Neutrophil (primary cell): ENCODE results near the gene DHX34.

Experiments
- H3K27ac ChIP-seq: fragments of 200-600 bp; sonication (generic); 2 replicates; pipeline ENCODE4 v1.5.1; 2016; ENCODE audit warnings: mild to moderate bottlenecking, moderate library complexity
- H3K27me3 ChIP-seq: fragments of 200-600 bp; sonication (generic); 2 replicates; pipeline ENCODE4 v1.6.0; 2016; ENCODE audit warnings: mild to moderate bottlenecking
- H3K36me3 ChIP-seq: fragments of 200-600 bp; sonication (generic); 2 replicates; pipeline ENCODE4 v1.5.1; 2017
- H3K4me1 ChIP-seq, 2 experiments: fragments of 200-600 bp in 1 of 2; sonication (generic) in 1 of 2; 1 replicate in 1 of 2; 2 replicates in 1 of 2; pipeline versions ENCODE4 v1.5.1 to v1.6.1; 2013 to 2016; ENCODE audit warnings: low read depth in 1 of 2, low read length in 1 of 2, mild to moderate bottlenecking in 1 of 2, moderate library complexity in 1 of 2; ENCODE audit not compliant: control insufficient read depth in 1 of 2, insufficient read depth in 1 of 2
- H3K4me3 ChIP-seq, 2 experiments: fragments of 200-600 bp in 1 of 2; sonication (generic) in 1 of 2; 1 replicate in 1 of 2; 2 replicates in 1 of 2; pipeline ENCODE4 v1.5.1; 2013 to 2016; ENCODE audit warnings: low read depth in 1 of 2, low read length in 1 of 2, mild to moderate bottlenecking in 1 of 2, moderate library complexity in 1 of 2
- H3K9me3 ChIP-seq: fragments of 200-600 bp; sonication (generic); 2 replicates; pipeline ENCODE4 v1.5.1; 2016
- CTCF ChIP-seq: fragments of 200-600 bp; sonication (generic); IDR thresholded peaks from 2 replicates; pipeline ENCODE4 v1.5.1; 2016; ENCODE audit warnings: antibody characterized with exemption

DHX34 gene

GRCh38 chr19:47322058-47322457, 27.1 kb upstream of the DHX34 start:
- Histone ChIP-seq H3K27me3 (no peaks in the 10 kb centered on the region), H3K4me1 (peaks cover 87% of the 10 kb centered on the region in 2 experiments), H3K36me3 (peaks cover 55% of the 10 kb centered on the region), H3K9me3 (peaks cover 12% of the 10 kb centered on the region), H3K4me3 (peak overlapping the region in 1 of 2 experiments; percentile 20), H3K27ac (peak overlapping the region; percentile 100)
- TF ChIP-seq CTCF, result no peak

GRCh38 chr19:47323409-47323808, 25.7 kb upstream of the DHX34 start:
- no peaks in the 10 kb centered on the region for H3K27me3 ChIP-seq
- H3K27ac ChIP-seq, result peak overlapping the region; percentile 100
- peaks cover 12% of the 10 kb centered on the region for H3K9me3 ChIP-seq
- H3K36me3 ChIP-seq, result peaks cover 41% of the 10 kb centered on the region
- peaks cover 73 to 74% of the 10 kb centered on the region in 2 experiments for H3K4me1 ChIP-seq
- no peak for TF ChIP-seq CTCF
- peak overlapping the region; percentile 40 to 54 for H3K4me3 ChIP-seq

DNA sequence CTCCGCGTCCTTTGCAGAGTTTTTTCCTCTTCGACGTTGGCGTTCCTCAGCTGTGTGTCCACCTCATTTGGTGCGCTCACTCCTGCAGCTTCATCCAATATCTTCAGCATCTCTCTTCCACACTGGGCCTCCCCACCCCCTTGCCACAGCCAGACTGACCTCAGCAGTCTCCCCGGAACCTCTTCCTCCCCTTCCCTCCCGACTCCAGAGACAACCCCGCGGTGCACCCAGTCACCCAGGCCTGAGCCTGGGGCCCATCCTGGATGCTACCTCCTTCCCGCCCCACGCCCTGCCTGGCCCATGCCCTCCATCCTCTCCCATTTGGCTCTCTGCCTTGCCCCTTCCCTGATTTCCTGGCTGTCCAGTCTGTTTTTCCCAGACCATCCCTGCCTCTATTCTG, 25.2 kb upstream of the DHX34 start:
- peaks cover 37% of the 10 kb centered on the region for H3K36me3 ChIP-seq
- H3K4me3 ChIP-seq, result peak overlapping the region; percentile 40 to 54
- no peaks in the 10 kb centered on the region for H3K27me3 ChIP-seq
- peaks cover 69 to 70% of the 10 kb centered on the region in 2 experiments for H3K4me1 ChIP-seq
- no peak for TF ChIP-seq CTCF
- H3K9me3 ChIP-seq, result peaks cover 12% of the 10 kb centered on the region
- peak overlapping the region; percentile 100 for H3K27ac ChIP-seq

GRCh38 chr19:47324502-47324901, 24.6 kb upstream of the DHX34 start:
- Histone ChIP-seq H3K4me1 (peaks cover 67 to 69% of the 10 kb centered on the region in 2 experiments), H3K36me3 (peaks cover 30% of the 10 kb centered on the region), H3K27me3 (no peaks in the 10 kb centered on the region), H3K4me3 (peak overlapping the region; percentile 40 to 54), H3K9me3 (peaks cover 12% of the 10 kb centered on the region), H3K27ac (peak overlapping the region; percentile 100)
- TF ChIP-seq CTCF, result peak; percentile 29

DNA sequence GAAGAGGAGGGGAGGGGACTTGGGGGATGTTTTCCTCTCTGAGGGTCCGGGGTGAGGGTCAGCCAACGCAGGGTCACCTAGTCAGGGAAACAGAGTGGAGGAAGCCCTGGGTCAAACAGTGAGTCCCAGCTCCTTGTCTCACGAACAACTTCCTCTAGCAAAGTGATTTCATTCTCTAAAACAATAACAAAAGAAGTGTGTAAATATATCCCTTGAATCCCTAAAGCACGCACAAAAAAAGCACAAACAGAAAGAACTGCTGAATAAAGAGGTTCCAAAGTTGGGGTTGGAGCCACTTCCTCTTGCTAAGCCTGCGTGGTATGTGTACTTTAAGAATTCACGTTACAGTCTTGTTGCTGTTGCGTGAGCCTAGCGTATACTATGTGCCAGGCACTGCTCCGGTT, 18.6 kb upstream of the DHX34 start:
- H3K9me3 ChIP-seq, result no peaks in the 10 kb centered on the region
- peak overlapping the region; percentile 97 for H3K27ac ChIP-seq
- no peaks in the 10 kb centered on the region for H3K27me3 ChIP-seq
- peak overlapping the region; percentile 7 to 38 for H3K4me3 ChIP-seq
- H3K4me1 ChIP-seq, result peaks cover 51 to 56% of the 10 kb centered on the region in 2 experiments
- TF ChIP-seq CTCF, result no peak
- H3K36me3 ChIP-seq, result no peaks in the 10 kb centered on the region

DNA sequence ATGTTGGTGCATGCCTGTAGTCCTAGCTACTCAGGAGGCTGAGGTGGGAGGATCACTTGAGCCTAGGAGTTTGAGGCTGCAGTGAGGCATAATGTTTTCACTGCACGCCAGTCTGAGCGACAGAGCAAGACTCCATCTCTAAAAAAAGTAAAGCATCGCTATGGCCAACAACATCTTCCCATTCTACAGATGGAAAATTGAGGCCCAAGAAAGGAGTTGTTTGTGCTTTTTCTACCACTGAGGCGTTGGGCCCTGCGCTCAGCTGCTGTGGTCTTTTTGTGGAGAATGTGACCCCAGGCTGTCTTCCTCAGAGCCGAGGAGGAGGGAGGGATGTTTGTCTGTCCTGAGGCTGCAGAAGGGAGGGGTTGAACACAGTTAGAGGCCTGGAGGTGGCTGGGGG, 17.6 kb upstream of the DHX34 start:
- H3K4me3 ChIP-seq, result no peak overlapping the region
- no peaks in the 10 kb centered on the region for H3K36me3 ChIP-seq
- peak overlapping the region; percentile 97 for H3K27ac ChIP-seq
- H3K9me3 ChIP-seq, result no peaks in the 10 kb centered on the region
- no peak for TF ChIP-seq CTCF
- H3K27me3 ChIP-seq, result no peaks in the 10 kb centered on the region
- peaks cover 54 to 62% of the 10 kb centered on the region in 2 experiments for H3K4me1 ChIP-seq
